Erythroblast (primary cell): Measurements from ENCODE around the gene ENTPD1.

Source experiments
- GATA1 ChIP-seq: IDR thresholded peaks from 2 replicates; pipeline ENCODE4 v1.6.1; 2011; ENCODE audit warnings: low read depth, mild to moderate bottlenecking, control low read depth, low read length, moderate library complexity
- POLR2A ChIP-seq: IDR thresholded peaks from 2 replicates; pipeline ENCODE4 v1.6.1; 2011; ENCODE audit warnings: mild to moderate bottlenecking, low read length

DNA sequence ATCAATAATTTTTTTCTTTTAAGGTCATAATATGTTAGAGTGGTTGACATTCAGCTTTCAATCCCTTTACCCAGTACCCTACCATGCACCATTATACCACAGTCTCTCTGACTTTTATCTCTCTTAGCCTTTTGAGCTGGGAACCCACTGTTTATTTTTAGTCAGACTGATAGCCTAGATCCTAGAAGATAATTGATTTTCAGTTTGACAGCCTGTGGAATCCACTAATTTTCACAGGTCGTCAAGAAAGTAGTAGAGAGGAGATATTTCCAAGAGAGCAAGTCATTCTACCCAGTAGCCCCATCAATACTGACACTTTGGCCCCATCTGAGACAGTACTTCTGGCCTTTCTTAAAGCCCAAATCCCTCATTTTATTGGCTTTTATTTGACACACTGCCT lies 84.7 kb downstream of the ENTPD1 start:
- no peak for TF ChIP-seq POLR2A
- no peak for TF ChIP-seq GATA1
